Heart left ventricle (tissue), 16 donors: ENCODE measurements around the gene USP40. TPM values are rescaled to one million over a fixed set of nuclear protein-coding genes. Genes with fewer than 3 reads are reported as not detected.

Source experiments
- ATAC-seq, 4 donors: fragments of 200-7000 bp; cut with Tn5 transposase; one replicate each; pipeline ENCODE4 v1.9.1; 2020 to 2022; ENCODE audit warnings: moderate library complexity in 4 of 4, mild to moderate bottlenecking in 3 of 4, moderate number of reproducible peaks in 1 of 4
- DNase-seq, 5 donors: peaks; one replicate each; pipeline ENCODE4 v3.0.0-alpha.2; 2020
- H3K27ac ChIP-seq, 12 donors: fragments of 200-600 bp; sonication (generic) in 4 of 12; one replicate each; pipeline versions ENCODE4 v1.5.0 to v1.8.0; 2016 to 2022; ENCODE audit warnings: mild to moderate bottlenecking in 2 of 12
- H3K27me3 ChIP-seq, 9 donors: fragments of 200-600 bp; sonication (generic) in 2 of 9; one replicate each; pipeline versions ENCODE4 v1.5.1 to v1.8.0; 2016 to 2022; ENCODE audit warnings: mild to moderate bottlenecking in 3 of 9
- H3K36me3 ChIP-seq, 9 donors: fragments of 200-600 bp; sonication (generic) in 2 of 9; one replicate each; pipeline versions ENCODE4 v1.5.0 to v1.8.0; 2018 to 2022; ENCODE audit warnings: mild to moderate bottlenecking in 2 of 9
- H3K4me1 ChIP-seq, 12 donors: fragments of 200-600 bp; sonication (generic) in 4 of 12; one replicate each; pipeline versions ENCODE4 v1.5.0 to v1.8.0; 2016 to 2022; ENCODE audit warnings: mild to moderate bottlenecking in 3 of 12
- H3K4me3 ChIP-seq, 12 donors: fragments of 200-600 bp; sonication (generic) in 4 of 12; one replicate each; pipeline versions ENCODE4 v1.5.0 to v1.8.0; 2017 to 2022; ENCODE audit warnings: mild to moderate bottlenecking in 9 of 12, moderate library complexity in 4 of 12
- H3K9me3 ChIP-seq, 12 donors: fragments of 200-600 bp; sonication (generic) in 4 of 12; one replicate each; pipeline versions ENCODE4 v1.5.0 to v1.8.0; 2016 to 2022; ENCODE audit warnings: mild to moderate bottlenecking in 1 of 12
- CTCF ChIP-seq, 12 donors: fragments of 200-600 bp; sonication (generic) in 4 of 12; IDR thresholded peaks; one replicate each; pipeline versions ENCODE4 v1.5.0 to v1.8.0; 2018 to 2022; ENCODE audit warnings: antibody characterized with exemption in 12 of 12, mild to moderate bottlenecking in 5 of 12
- POLR2A ChIP-seq, 2 donors: fragments of 450-650 bp; IDR thresholded peaks; one replicate each; pipeline ENCODE4 v1.6.1; 2017; ENCODE audit warnings: antibody characterized with exemption in 2 of 2, mild to moderate bottlenecking in 2 of 2, moderate library complexity in 2 of 2
- WGBS, 4 donors: extraction: QIAGEN DNeasy Blood & Tissue Kit in 2 of 4; methylation state at CpG; one replicate each; pipeline versions ENCODE4 v1.1.5 to v1.1.7; 2013 to 2018; 5-methylcytosine and 5-hydroxymethylcytosine counted together
- intact Hi-C, 10 donors: fragments of 100-400 bp; cut with DNase I; formaldehyde crosslinking; loops; one replicate each; pipeline versions ENCODE4 v1.11.1 to v1.14.2; 2022
- polyA plus RNA-seq, 2 donors: library from polyadenylated mRNA; stranded (reverse); fragments of 200-250 nt; gene quantifications; one replicate each; pipeline ENCODE4 v1.2.3, GENCODE V29; 2013
- total RNA-seq, 9 donors: library from RNA; depleted of rRNA in 2 of 9; stranded (reverse); fragments of >200 nt in 2 of 9; fragmentation: NEBNext Ultra II Directional in 3 of 9; extraction: Animal tissue kit (Norgen Biotek cat#: 25700) in 3 of 9; gene quantifications; one replicate each; pipeline versions ENCODE4 v1.1.0 to v1.2.4, GENCODE V29; 2016 to 2023
- donor health status: ischemic (EF 13 %, LVEDD 7.1; RV severe dilation, severe dysfunction).
- donor health status: healthy with polysubstance abuse.
- donor health status: DM: no; HTN: yes; CAD: no.
- donor health status: DM: no; HTN: no; CAD: no.
- donor health status: ischemic (EF 25% LVEDD 6.9; RV normal size, moderate dysfunction).
- donor health status: ischemic (EF 25% LVEDD 5.7; RV mildly dilated, moderate dysfunction).
- donor health status: healthy.
- donor health status: DM: yes; HTN: yes; CAD: no.
- donor health status: ischemic (EF 35%, LVEDD 5.7; RV mildly dilated, moderate dysfunction).
- donor health status: nonischemic (EF 11% LVEDD 7.7; RV severe dilation, severe dysfunction).
- donor health status: DM: yes; HTN: yes; CAD: no.
- donor health status: PGD.
- donor health status: ischemic (EF 29% LVEDD 5.4; RV normal size, mild dysfunction).
- donor health status: nonischemic (EF 23%, LVEDD 6.1; RV moderate dilation, normal function).

The USP40 gene
- total and polyA plus RNA-seq, 11 donors: 11.1 to 21.8 (median 18.2) TPM

GRCh38 chr2:233604826-233605225, 38.2 kb upstream of the USP40 start:
- Histone ChIP-seq H3K4me3 (no peak overlapping the region), H3K27ac (no peak overlapping the region), H3K36me3 (no peaks in the 10 kb centered on the region), H3K9me3 (peaks cover 0 to 2% (median 0%) of the 10 kb centered on the region in 12 donors), H3K4me1 (no peaks in the 10 kb centered on the region), H3K27me3 (peaks cover 0 to 22% (median 3%) of the 10 kb centered on the region in 9 donors)
- ATAC-seq (no peak), DNase-seq (no peak)
- intact Hi-C loops: no loop called here
- TF ChIP-seq CTCF (IDR thresholded peaks at IDR 0.05) (no peak), POLR2A (IDR thresholded peaks at IDR 0.05) (no peak)
- 78 to 84% (median 80%) methylated on average over 3 of the region's 3 CpGs for WGBS, 4 donors

DNA sequence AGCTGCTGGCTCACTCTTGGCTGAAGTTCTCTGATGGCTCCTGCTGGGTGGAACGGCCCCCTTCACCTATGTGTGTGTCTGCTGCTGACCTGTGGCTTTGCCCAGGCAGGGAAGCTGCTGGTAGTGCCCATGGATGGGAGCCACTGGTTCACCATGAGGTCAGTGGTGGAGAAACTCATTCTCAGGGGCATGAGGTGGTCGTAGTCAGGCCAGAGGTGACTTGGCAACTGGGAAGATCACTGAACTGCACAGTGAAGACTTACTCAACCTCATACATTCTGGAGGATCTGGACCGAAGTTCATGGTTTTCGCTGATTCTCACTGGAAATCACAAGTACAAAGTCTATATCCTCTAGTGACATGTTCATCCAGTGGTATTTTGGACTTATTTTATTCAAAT, 36.9 kb upstream of the USP40 start:
- H3K27ac ChIP-seq: no peak overlapping the region
- H3K27me3 ChIP-seq: peaks cover 0 to 23% (median 3%) of the 10 kb centered on the region in 9 donors
- DNase-seq (no peak), ATAC-seq (no peak)
- WGBS, 4 donors: 66 to 81% (median 72%) methylated on average over 3 to 4 of the region's 4 CpGs
- H3K9me3 ChIP-seq: no peaks in the 10 kb centered on the region
- TF ChIP-seq POLR2A (IDR thresholded peaks at IDR 0.05) (no peak), CTCF (IDR thresholded peaks at IDR 0.05) (no peak)
- intact Hi-C loops: no loop called here
- no peaks in the 10 kb centered on the region for H3K36me3 ChIP-seq
- no peaks in the 10 kb centered on the region for H3K4me1 ChIP-seq
- no peak overlapping the region for H3K4me3 ChIP-seq

GRCh38 chr2:233602076-233602475, 35.5 kb upstream of the USP40 start:
- peaks cover 0 to 23% (median 3%) of the 10 kb centered on the region in 9 donors for H3K27me3 ChIP-seq

DNA sequence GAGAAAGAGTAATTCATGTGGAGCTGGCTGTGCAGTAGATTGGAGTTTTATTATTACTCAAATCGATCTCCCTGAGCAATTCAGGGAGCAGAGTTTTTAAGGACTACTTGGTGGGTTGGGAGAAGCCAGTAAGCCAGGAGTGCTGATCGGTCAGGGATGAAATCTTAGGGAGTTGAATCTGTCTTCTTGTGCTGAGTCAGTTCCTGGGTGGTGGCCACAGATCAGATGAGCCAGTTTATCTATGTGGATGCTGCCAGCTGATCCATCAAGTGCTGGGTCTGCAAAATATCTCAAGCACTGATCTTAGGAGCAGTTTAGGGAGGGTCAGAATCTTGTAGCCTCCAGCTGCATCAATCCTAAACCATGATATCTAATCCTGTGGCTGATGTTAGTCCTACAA, 33.8 kb upstream of the USP40 start:
- DNase-seq: no peak
- TF ChIP-seq CTCF (IDR thresholded peaks at IDR 0.05) (no peak), POLR2A (IDR thresholded peaks at IDR 0.05) (no peak)
- Histone ChIP-seq H3K27me3 (peaks cover 0 to 23% (median 3%) of the 10 kb centered on the region in 9 donors), H3K4me3 (no peak overlapping the region), H3K4me1 (no peaks in the 10 kb centered on the region), H3K36me3 (no peaks in the 10 kb centered on the region), H3K9me3 (no peaks in the 10 kb centered on the region), H3K27ac (no peak overlapping the region)
- 59 to 77% (median 70%) methylated on average over 2 of the region's 2 CpGs for WGBS, 4 donors
- no peak for ATAC-seq
- intact Hi-C loops: no loop called here

More at GRCh38 chr2:233602076-233602475, 35.5 kb upstream of the USP40 start:
- Histone ChIP-seq H3K4me3 (no peak overlapping the region), H3K4me1 (no peaks in the 10 kb centered on the region), H3K36me3 (no peaks in the 10 kb centered on the region), H3K9me3 (no peaks in the 10 kb centered on the region), H3K27ac (no peak overlapping the region)
- ATAC-seq (no peak), DNase-seq (no peak)
- 82 to 100% (median 89%) methylated on average over 1 of the region's 1 CpG for WGBS, 4 donors
- TF ChIP-seq CTCF (IDR thresholded peaks at IDR 0.05): no peak
- no peak for TF ChIP-seq POLR2A (IDR thresholded peaks at IDR 0.05)
- intact Hi-C loops: no loop called here
